Kidney epithelial cell (primary cell): ENCODE data around the gene PURA. TPM values are rescaled to one million over a fixed set of nuclear protein-coding genes. Genes with fewer than 3 reads are reported as not detected.

Experiments used
- DNase-seq: peaks from one replicate; pipeline ENCODE4 v3.0.0-alpha.2; 2010; ENCODE audit warnings: low read depth
- H3K27me3 ChIP-seq: 2 replicates; pipeline ENCODE4 v1.6.0; 2011; ENCODE audit warnings: low read length; ENCODE audit not compliant: control insufficient read depth, insufficient read depth
- H3K36me3 ChIP-seq: 2 replicates; pipeline ENCODE4 v1.5.1; 2011; ENCODE audit warnings: low read length; ENCODE audit not compliant: control insufficient read depth, insufficient read depth
- H3K4me3 ChIP-seq: 2 replicates; pipeline ENCODE4 v1.5.1; 2011; ENCODE audit warnings: low read depth, mild to moderate bottlenecking, control low read depth, low read length
- CTCF ChIP-seq: IDR thresholded peaks from 2 replicates; pipeline ENCODE4 v1.5.1; 2011; ENCODE audit warnings: mild to moderate bottlenecking, moderate library complexity, low read length, control low read depth, inconsistent platforms; ENCODE audit not compliant: insufficient read depth, poor library complexity, severe bottlenecking
- total RNA-seq: library from RNA; depleted of rRNA; stranded (reverse); fragments of >200 nt; gene quantifications from 2 replicates; pipeline ENCODE4 v1.2.3, GENCODE V29; 2015

The PURA gene
- 6.0 and 7.1 TPM in 2 replicates for total RNA-seq

DNA sequence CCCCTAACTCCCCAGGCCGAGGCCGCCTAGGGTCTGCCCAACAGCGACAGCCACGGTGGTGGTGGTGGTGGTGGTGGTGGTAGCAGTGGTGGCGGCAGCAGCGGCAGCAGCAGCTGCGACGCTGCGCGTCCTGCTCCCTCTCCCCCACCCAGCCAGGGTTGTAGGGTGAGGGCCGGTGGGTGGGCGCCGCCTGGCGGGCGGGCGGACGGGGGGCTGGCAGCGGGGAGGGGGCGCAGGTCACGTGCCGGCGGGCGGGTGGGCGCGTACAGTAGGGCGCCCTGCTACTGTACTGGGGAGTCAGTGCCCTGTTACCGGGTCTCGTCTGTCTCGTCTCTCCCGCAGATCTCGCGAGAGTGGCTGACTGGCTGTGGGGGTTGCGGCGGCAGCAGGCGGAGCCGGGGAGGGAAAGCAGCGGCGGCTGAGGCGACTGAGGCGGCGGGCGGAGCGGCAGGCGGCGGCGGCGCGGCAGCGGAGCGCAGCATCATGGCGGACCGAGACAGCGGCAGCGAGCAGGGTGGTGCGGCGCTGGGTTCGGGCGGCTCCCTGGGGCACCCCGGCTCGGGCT, at the start of gene PURA:
Gene PURA, plus strand, starts transcription at position 411 of the 565 bp plus-strand sequence. Its CDS starts 73 bp downstream, at position 484.
- no peak for TF ChIP-seq CTCF
- Histone ChIP-seq H3K4me3 (peak within 1 kb of the TSS; percentile 82), H3K27me3 (peaks cover 6% of the 10 kb centered on the region), H3K36me3 (no peaks in the 10 kb centered on the region)
- DNase-seq: peak; percentile 67

DNA sequence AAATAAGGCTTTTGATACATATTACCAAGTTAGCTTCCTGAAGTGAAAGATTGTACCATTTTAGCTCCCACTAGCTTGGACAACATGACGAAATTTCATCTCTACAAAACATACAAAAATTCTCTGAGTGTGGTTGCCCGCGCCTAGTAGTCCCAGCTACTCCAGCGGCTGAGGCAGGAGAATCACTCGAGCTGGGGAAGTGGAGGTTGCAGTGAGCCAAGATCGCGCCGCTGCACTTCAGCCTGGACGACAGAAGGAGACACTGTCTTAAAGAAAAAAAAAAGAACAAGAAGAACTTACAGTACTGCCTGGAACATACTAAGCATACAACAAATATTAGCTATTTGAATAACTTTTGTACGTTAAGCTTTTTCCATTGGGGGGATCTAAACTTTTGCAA, 41.1 kb upstream of the PURA start:
- no peak overlapping the region for H3K4me3 ChIP-seq
- no peak for TF ChIP-seq CTCF
- no peaks in the 10 kb centered on the region for H3K36me3 ChIP-seq
- no peaks in the 10 kb centered on the region for H3K27me3 ChIP-seq
- no peak for DNase-seq

GRCh38 chr5:140073296-140073695, 40.6 kb upstream of the PURA start:
- Histone ChIP-seq H3K27me3 (no peaks in the 10 kb centered on the region), H3K4me3 (no peak overlapping the region), H3K36me3 (no peaks in the 10 kb centered on the region)
- peak; percentile 48 for TF ChIP-seq CTCF
- no peak for DNase-seq

DNA sequence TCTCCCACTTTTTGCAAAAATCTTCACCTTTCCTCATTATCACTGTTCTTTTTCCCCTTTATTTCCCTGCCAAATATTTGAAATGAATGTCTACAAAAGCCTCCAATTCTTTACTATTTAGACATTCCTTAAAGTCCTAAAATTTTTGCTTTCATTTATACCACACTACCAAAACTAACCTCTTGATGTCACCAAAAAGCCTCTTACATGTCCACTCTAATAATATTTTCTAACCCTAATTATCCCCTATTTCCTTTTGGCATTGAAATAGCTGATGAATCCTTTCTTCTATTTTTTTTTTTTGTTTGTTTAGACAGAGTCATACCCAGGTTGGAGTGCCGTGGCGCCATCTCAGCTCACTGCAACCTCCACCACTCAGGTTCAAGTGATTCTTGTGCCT, 38.5 kb upstream of the PURA start:
- H3K4me3 ChIP-seq: no peak overlapping the region
- H3K36me3 ChIP-seq: no peaks in the 10 kb centered on the region
- peak; percentile 13 for TF ChIP-seq CTCF
- no peaks in the 10 kb centered on the region for H3K27me3 ChIP-seq
- DNase-seq: no peak

- H3K36me3 ChIP-seq: no peaks in the 10 kb centered on the region
- no peak overlapping the region for H3K4me3 ChIP-seq
- H3K27me3 ChIP-seq: no peaks in the 10 kb centered on the region
- DNase-seq: no peak
- no peak for TF ChIP-seq CTCF
Observed at GRCh38 chr5:140076142-140076541, 37.8 kb upstream of the PURA start.

- TF ChIP-seq CTCF: no peak
- Histone ChIP-seq H3K36me3 (no peaks in the 10 kb centered on the region), H3K4me3 (no peak overlapping the region), H3K27me3 (no peaks in the 10 kb centered on the region)
- no peak for DNase-seq
Observed at GRCh38 chr5:140076788-140077187, 37.1 kb upstream of the PURA start.
